Measurements from ENCODE around the gene GTF2IRD1. TPM values are rescaled to one million over a fixed set of nuclear protein-coding genes. Genes with fewer than 3 reads are reported as not detected.

Gene GTF2IRD1
- polyA plus RNA-seq, 3 donors: not detected

DNA sequence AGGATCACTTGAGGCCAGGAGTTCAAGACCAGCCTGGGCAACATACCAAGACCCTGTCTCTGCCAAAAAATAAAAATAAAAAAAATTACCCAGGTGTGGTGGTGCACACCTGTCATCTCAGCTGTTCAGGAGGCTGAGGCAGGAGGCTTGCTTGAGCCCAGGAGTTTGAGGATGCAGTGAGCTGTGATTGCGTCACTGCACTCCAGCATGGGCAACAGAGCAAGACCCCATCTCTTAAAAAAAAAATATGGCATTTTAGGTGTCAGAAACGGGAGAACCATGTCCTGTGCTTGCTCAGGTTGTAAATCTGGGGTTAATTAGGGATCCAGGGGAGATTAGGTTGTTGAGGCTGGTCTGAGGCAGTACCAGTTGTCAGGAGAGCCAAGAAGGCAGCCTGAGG, 64.9 kb downstream of the GTF2IRD1 start:
- H3K36me3 Mint-ChIP-seq: no peaks in the 10 kb centered on the region
- Histone ChIP-seq H3K27me3 (ENCODE audit: control insufficient read depth in 2 of 2, insufficient read depth in 2 of 2, low read length in 2 of 2) (no peaks in the 10 kb centered on the region), H3K27ac (ENCODE audit: low read depth in 1 of 2, low read length in 2 of 2) (no peak overlapping the region), H3K9me3 (replicated peaks in 1 of 2; ENCODE audit: control insufficient read depth in 1 of 2, insufficient read depth in 1 of 2, low read length in 2 of 2) (peaks cover 4 to 29% of the 10 kb centered on the region in 2 donors), H4K20me1 (ENCODE audit: insufficient read depth, low read length) (no peaks in the 10 kb centered on the region), H3K4me1 (ENCODE audit: control insufficient read depth in 1 of 2, insufficient read depth in 2 of 2, low read length in 2 of 2) (no peaks in the 10 kb centered on the region), H3K9ac (ENCODE audit: insufficient read depth, low read length, poor library complexity, severe bottlenecking) (no peak overlapping the region), H3K36me3 (replicated peaks in 1 of 2; ENCODE audit: control insufficient read depth in 1 of 2, insufficient read depth in 2 of 2, low read length in 2 of 2) (no peaks in the 10 kb centered on the region), H3K79me2 (ENCODE audit: insufficient read depth, low read length) (no peaks in the 10 kb centered on the region), H2AFZ (ENCODE audit: insufficient read depth, low read depth, low read length, poor library complexity, severe bottlenecking) (no peak overlapping the region), H3K4me2 (replicated peaks; ENCODE audit: extremely low read depth, low read length, poor library complexity, severe bottlenecking) (no peak overlapping the region), H3K4me3 (replicated peaks in 1 of 3; ENCODE audit: low read depth in 2 of 3, low read length in 3 of 3) (no peak overlapping the region)
- H3K27me3 Mint-ChIP-seq (ENCODE audit: low read depth in 3 of 3): peaks cover 0 to 2% (median 0%) of the 10 kb centered on the region in 3 donors
- no peaks in the 10 kb centered on the region for H3K4me1 Mint-ChIP-seq
- intact Hi-C loops (cut with micrococcal nuclease): no loop called here
- peaks cover 2 to 27% (median 18%) of the 10 kb centered on the region in 7 donors for H3K9me3 Mint-ChIP-seq
- H3K27ac Mint-ChIP-seq: no peak overlapping the region
- DNase-seq: no peak
- H3K4me3 Mint-ChIP-seq: no peak overlapping the region
- TF ChIP-seq, protein P1, sequence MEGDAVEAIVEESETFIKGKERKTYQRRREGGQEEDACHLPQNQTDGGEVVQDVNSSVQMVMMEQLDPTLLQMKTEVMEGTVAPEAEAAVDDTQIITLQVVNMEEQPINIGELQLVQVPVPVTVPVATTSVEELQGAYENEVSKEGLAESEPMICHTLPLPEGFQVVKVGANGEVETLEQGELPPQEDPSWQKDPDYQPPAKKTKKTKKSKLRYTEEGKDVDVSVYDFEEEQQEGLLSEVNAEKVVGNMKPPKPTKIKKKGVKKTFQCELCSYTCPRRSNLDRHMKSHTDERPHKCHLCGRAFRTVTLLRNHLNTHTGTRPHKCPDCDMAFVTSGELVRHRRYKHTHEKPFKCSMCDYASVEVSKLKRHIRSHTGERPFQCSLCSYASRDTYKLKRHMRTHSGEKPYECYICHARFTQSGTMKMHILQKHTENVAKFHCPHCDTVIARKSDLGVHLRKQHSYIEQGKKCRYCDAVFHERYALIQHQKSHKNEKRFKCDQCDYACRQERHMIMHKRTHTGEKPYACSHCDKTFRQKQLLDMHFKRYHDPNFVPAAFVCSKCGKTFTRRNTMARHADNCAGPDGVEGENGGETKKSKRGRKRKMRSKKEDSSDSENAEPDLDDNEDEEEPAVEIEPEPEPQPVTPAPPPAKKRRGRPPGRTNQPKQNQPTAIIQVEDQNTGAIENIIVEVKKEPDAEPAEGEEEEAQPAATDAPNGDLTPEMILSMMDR (IDR thresholded peaks at IDR 0.05): no peak
- 90% methylated on average over 2 of the region's 2 CpGs for WGBS (ENCODE audit: insufficient coverage)

GRCh38 chr7:74519395-74519794, 65.7 kb downstream of the GTF2IRD1 start:
- H3K4me1 Mint-ChIP-seq: no peaks in the 10 kb centered on the region
- H3K79me2 ChIP-seq (ENCODE audit: insufficient read depth, low read length): no peaks in the 10 kb centered on the region
- no peaks in the 10 kb centered on the region for H3K4me1 ChIP-seq (ENCODE audit: control insufficient read depth in 1 of 2, insufficient read depth in 2 of 2, low read length in 2 of 2)
- H3K4me2 ChIP-seq (replicated peaks; ENCODE audit: extremely low read depth, low read length, poor library complexity, severe bottlenecking): no peak overlapping the region
- no peak overlapping the region for H3K4me3 ChIP-seq (replicated peaks in 1 of 3; ENCODE audit: low read depth in 2 of 3, low read length in 3 of 3)
- H3K4me3 Mint-ChIP-seq: no peak overlapping the region
- no peak for DNase-seq
- no peaks in the 10 kb centered on the region for H3K27me3 ChIP-seq (ENCODE audit: control insufficient read depth in 2 of 2, insufficient read depth in 2 of 2, low read length in 2 of 2)
- H3K27me3 Mint-ChIP-seq (ENCODE audit: low read depth in 3 of 3): peaks cover 0 to 2% (median 0%) of the 10 kb centered on the region in 3 donors
- H3K36me3 Mint-ChIP-seq: no peaks in the 10 kb centered on the region
- intact Hi-C loops (cut with micrococcal nuclease): no loop called here
- TF ChIP-seq, protein P1 (IDR thresholded peaks at IDR 0.05): no peak
- no peak overlapping the region for H2AFZ ChIP-seq (ENCODE audit: insufficient read depth, low read depth, low read length, poor library complexity, severe bottlenecking)
- peaks cover 2 to 27% (median 18%) of the 10 kb centered on the region in 7 donors for H3K9me3 Mint-ChIP-seq
- H3K9me3 ChIP-seq (replicated peaks in 1 of 2; ENCODE audit: control insufficient read depth in 1 of 2, insufficient read depth in 1 of 2, low read length in 2 of 2): peaks cover 4 to 29% of the 10 kb centered on the region in 2 donors
- H4K20me1 ChIP-seq (ENCODE audit: insufficient read depth, low read length): no peaks in the 10 kb centered on the region
- H3K9ac ChIP-seq (ENCODE audit: insufficient read depth, low read length, poor library complexity, severe bottlenecking): no peak overlapping the region
- H3K27ac Mint-ChIP-seq: no peak overlapping the region
- 98% methylated on average over 8 of the region's 14 CpGs for WGBS (ENCODE audit: insufficient coverage)
- H3K27ac ChIP-seq (ENCODE audit: low read depth in 1 of 2, low read length in 2 of 2): no peak overlapping the region
- no peaks in the 10 kb centered on the region for H3K36me3 ChIP-seq (replicated peaks in 1 of 2; ENCODE audit: control insufficient read depth in 1 of 2, insufficient read depth in 2 of 2, low read length in 2 of 2)

Data from CD14-positive monocyte (primary cell).